ENCODE data around the gene LPAR2.

LPAR2 gene

DNA sequence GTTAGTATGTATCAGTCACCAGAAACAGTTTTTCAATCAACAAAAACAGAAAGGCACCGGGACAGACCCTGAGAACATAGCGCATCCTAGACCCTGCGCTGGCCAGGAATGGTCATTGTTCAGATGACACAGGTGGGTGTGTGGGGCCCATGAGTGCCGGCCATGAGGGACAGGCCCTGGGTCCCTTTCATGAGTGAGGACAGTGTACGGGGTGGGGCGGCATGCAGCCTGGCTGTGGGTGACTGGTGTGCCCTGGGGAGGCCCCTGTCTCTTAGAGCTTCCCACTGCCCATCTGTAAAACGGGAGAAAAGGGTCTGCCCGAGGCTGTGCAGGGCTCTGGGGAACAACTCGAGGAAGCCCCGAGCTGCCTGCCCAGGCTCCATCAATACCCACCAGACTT, 35.3 kb downstream of the LPAR2 start:
- no peak for DNase-seq

- no peak for DNase-seq
Measured at GRCh38 chr19:19591133-19591825, 36.7 kb downstream of the LPAR2 start.

GRCh38 chr19:19588546-19588945, 39.5 kb downstream of the LPAR2 start:
- DNase-seq = no peak

- DNase-seq = no peak
Measured at GRCh38 chr19:19587771-19588170, 40.2 kb downstream of the LPAR2 start.

DNA sequence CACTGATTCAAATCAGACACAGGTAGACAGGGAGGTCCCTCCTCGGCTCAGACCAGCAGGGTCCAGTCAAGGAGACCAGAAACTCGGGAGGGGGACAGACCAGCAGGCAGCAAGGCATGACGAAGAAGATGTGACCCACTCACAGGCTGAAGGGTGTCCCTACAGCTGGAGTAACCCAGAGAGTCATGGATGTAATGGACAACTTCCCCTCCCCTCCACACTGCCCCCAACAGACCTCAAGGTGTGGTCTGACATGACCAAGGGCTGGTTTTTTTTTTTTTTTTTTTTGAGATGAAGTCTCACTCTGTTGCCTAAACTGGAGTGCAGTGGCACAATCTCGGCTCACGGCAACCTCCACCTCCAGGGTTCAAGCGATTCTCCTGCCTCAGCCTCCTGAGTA, 43.7 kb downstream of the LPAR2 start:
- no peak for DNase-seq

DNA sequence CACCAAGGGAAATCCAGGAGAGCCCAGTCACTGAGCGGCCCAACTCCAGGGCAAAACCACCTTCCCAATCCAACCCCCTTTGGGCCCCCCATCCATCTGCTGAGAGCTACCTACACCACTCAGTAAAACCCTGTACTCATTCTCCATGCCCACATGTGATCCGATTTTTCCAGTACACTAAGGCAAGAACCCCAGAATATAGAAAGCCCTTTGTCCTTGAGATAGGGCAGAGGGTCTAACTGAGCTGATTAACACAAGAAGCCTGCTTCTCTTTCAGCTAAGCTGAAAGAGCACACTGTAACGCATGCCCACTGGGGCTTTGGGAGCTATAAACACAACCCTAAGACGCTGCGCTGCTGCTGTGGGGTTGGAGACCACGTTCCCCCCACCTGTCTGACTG, 45.5 kb downstream of the LPAR2 start:
- no peak for DNase-seq

DNA sequence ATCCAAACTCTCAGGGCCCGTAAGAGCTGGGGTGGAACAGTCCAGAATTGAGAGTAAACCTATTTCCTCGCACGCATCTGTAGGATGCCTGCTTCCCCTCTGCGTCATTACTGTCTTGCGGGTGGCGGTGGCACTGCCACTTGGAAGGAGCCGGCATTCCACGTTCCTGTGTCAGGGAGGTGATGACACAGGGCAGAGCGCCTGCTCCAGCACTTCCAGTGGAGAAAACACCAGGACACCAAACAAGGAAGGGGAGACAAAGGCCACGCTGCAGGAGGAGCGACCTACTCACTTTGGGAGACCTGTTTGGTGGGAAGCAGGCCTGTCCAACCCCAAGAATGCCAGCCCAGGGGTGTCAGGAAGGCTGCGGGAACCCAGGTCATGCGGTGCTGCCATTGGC, 46.6 kb downstream of the LPAR2 start:
- no peak for DNase-seq

DNA sequence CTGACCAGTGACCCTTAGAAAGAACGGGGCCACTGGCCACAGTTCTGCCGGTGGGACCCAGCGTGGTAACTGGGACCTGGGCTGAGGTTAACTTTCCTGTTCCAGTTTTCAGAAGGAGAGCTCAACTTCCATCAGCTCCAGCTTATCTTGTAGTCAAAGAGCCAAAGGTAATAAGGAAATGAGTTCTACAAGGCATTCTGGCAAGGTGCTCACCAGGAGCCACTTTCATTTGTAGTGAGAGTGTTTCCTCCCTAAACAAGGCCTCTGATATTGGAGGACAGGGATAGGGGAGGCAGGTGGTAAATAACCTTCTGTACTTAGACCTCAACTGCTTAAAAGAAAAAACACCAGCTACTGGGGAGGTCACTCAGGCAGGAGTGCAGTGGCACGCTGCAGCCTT, 47.6 kb downstream of the LPAR2 start:
- DNase-seq = no peak

DNA sequence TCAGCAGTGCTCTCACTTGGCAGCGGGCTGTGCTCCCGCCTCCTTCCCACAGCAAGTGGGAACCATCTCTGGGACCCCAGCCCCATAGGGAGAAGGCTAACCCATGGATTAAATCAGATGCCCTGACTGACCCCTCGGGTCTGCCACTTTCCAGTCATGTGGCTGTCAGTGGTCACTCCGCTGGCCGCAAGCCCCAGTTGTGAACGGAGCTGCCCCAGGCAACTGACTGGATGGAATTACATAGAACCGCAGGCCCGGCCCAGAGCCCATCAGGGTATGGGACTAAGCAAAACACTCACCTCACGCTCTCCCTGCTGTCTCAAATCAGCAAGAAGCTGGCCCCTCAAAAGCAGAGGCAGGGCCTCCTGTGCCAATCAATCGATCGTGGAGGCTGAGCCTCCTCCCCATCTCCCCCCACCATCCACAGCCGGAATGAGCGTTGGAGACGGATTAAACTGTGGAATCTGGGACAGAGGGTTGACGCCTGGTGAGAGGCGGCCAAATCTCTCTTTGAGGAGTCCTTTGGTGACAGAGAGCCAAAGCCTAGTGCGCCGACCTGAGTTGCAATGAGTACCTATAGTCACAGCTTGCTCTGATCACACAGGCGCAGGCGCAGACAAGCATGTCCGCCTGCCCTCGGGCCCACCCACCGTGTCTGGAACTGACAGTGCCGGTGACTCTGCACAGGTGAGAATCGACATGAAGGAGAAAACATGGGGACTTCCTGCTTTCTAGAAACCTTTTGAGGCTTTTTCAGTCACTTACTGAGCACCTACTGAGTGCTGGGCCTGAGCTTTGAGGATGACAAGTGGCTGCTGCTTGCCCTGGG, 48.3 kb downstream of the LPAR2 start:
- DNase-seq = no peak

DNA sequence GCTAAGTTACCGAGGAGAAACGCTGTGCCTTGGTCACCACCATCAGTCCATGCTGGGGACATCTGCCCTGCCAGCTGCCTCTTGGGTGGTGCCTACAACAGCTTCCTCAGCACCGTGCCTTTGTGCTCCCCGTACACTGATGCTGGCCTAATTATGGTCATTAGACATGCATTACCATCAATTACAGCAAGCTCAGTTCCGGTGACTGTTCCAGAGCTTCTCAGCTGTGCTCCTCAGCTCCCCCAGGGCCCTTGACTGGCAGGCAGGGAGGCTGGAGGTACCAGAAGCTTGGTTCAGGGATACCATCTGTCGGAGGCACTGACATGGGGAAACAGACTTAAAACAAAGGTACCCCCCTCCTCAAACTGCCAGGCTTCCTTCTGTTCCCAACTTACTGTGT, 49.8 kb downstream of the LPAR2 start:
- no peak for DNase-seq

- DNase-seq = peak; percentile 14
Measured at GRCh38 chr19:19575411-19575810, 52.6 kb downstream of the LPAR2 start.
